Activated CD8-positive, alpha-beta memory T cell treated with anti-CD3 and anti-CD28 coated beads for 4 hours (primary cell): Measurements from ENCODE around the gene TAF1D.
"Not testable (repeated sequence)": the region's sequence is repeated elsewhere in the genome, so short reads cannot be mapped to it uniquely, and the experiment has no call there.

Experiments used
- DNase-seq, 2 donors: peaks; one replicate each; pipeline ENCODE4 v3.0.0-alpha.2; 2020; ENCODE audit warnings: low read depth in 2 of 2

Gene TAF1D

GRCh38 chr11:93741094-93741881 lies at the start of gene TAF1D, which contains the start of gene C11orf54:
Gene TAF1D, minus strand, starts transcription at chr11:93741495. Its CDS starts 2,191 bp downstream, at chr11:93739304.
Gene C11orf54, plus strand, starts transcription at chr11:93741672. Its CDS starts 5,722 bp downstream, at chr11:93747394.
- peak; percentile 91 to 96 for DNase-seq

- DNase-seq: no peak
Measured at GRCh38 chr11:93784935-93785360, 43.7 kb upstream of the TAF1D start.

- peak; percentile 76 to 81 for DNase-seq
Measured at GRCh38 chr11:93784145-93784934, 43.0 kb upstream of the TAF1D start, which contains the start of gene MED17. Gene MED17, plus strand, starts transcription at chr11:93784282. Its CDS starts 232 bp downstream, at chr11:93784514.

- no peak for DNase-seq
Measured at GRCh38 chr11:93783765-93784144, 42.5 kb upstream of the TAF1D start.

- no peak for DNase-seq
Measured at GRCh38 chr11:93783362-93783761, 42.1 kb upstream of the TAF1D start.

GRCh38 chr11:93775289-93775688 lies 34.0 kb upstream of the TAF1D start:
- no peak for DNase-seq

- DNase-seq: not testable (repeated sequence)
Measured at GRCh38 chr11:93774560-93774959, 33.3 kb upstream of the TAF1D start.

- no peak for DNase-seq
Measured at GRCh38 chr11:93773601-93774200, 32.4 kb upstream of the TAF1D start.

- DNase-seq: no peak
Measured at GRCh38 chr11:93773045-93773477, 31.8 kb upstream of the TAF1D start.

GRCh38 chr11:93772123-93772522 lies 30.8 kb upstream of the TAF1D start:
- no peak for DNase-seq

- DNase-seq: no peak
Measured at GRCh38 chr11:93770160-93770559, 28.9 kb upstream of the TAF1D start.

- DNase-seq: no peak
Measured at GRCh38 chr11:93767018-93767417, 25.7 kb upstream of the TAF1D start.

GRCh38 chr11:93766504-93766903 lies 25.2 kb upstream of the TAF1D start:
- no peak for DNase-seq

- DNase-seq: no peak
Measured at GRCh38 chr11:93765551-93765950, 24.3 kb upstream of the TAF1D start.

- no peak for DNase-seq
Measured at GRCh38 chr11:93761910-93762309, 20.6 kb upstream of the TAF1D start.

- not testable (repeated sequence) for DNase-seq
Measured at GRCh38 chr11:93759123-93759522, 17.8 kb upstream of the TAF1D start.

- no peak for DNase-seq
Measured at GRCh38 chr11:93757924-93758865, 16.9 kb upstream of the TAF1D start.

GRCh38 chr11:93757301-93757700 lies 16.0 kb upstream of the TAF1D start:
- no peak for DNase-seq

- no peak for DNase-seq
Measured at GRCh38 chr11:93756748-93757147, 15.5 kb upstream of the TAF1D start.

GRCh38 chr11:93753241-93753640 lies 11.9 kb upstream of the TAF1D start:
- DNase-seq: no peak

GRCh38 chr11:93751001-93751400 lies 9.7 kb upstream of the TAF1D start:
- no peak for DNase-seq
